ENCODE measurements around the gene FAM227B. TPM values are rescaled to one million over a fixed set of nuclear protein-coding genes. Genes with fewer than 3 reads are reported as not detected.
"Not testable (repeated sequence)": the region's sequence is repeated elsewhere in the genome, so short reads cannot be mapped to it uniquely, and the experiment has no call there.

Gene FAM227B
- total and polyA plus RNA-seq, 7 experiments from 2014 or later = 3.7 to 25.1 (median 14.8) TPM

DNA sequence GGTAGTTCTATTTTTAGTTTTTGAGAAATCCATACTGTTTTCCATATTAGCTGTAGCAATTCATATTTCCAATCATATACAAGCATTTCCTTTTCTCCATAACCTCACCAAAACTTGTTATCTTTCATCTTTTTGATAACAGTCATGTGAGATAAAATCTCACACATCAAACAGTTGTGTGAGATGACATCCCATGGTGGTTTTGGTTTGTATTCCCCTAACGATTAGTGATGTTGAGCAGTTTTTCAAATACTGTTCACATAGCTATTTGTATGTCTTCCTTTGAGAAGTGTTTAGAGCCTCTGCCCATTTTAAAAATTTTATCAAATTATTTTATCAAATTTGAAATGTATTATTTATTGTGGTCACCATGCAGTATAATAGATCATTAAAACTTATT is 50.4 kb downstream of the FAM227B start:
- peaks cover 0 to 5% (median 0%) of the 10 kb centered on the region in 3 experiments for H3K9me3 ChIP-seq (ENCODE audit: control insufficient read depth in 2 of 3, low read length in 3 of 3)
- H3K27ac ChIP-seq (ENCODE audit: low read depth, low read length) = no peak overlapping the region
- no peak for ATAC-seq
- Mint-ChIP-seq H3K36me3 (peaks cover 1 to 36% (median 22%) of the 10 kb centered on the region in 5 donors), H3K27ac (no peak overlapping the region), H3K4me1 (peaks cover 0 to 13% (median 2%) of the 10 kb centered on the region in 7 donors), H3K27me3 (no peaks in the 10 kb centered on the region), H3K4me3 (no peak overlapping the region), H3K9me3 (peaks cover 6 to 58% (median 40%) of the 10 kb centered on the region in 11 donors)
- CTCF ChIA-PET = no interaction called here
- DNase-seq = no peak
- H3K36me3 ChIP-seq (ENCODE audit: control insufficient read depth in 2 of 3, insufficient read depth in 3 of 3, low read length in 3 of 3) = peaks cover 0 to 3% (median 0%) of the 10 kb centered on the region in 3 experiments
- intact Hi-C loops (cut with micrococcal nuclease) = no loop called here
- POLR2A ChIA-PET = no interaction called here
- no peaks in the 10 kb centered on the region for H3K4me1 ChIP-seq (ENCODE audit: control insufficient read depth in 2 of 2, insufficient read depth in 2 of 2, low read length in 2 of 2)
- no peak overlapping the region for H3K4me3 ChIP-seq (ENCODE audit: low read length)
- no peaks in the 10 kb centered on the region for H3K27me3 ChIP-seq (ENCODE audit: control insufficient read depth in 2 of 2, insufficient read depth in 2 of 2, low read length in 2 of 2)

- no peak for ATAC-seq
- H3K4me3 ChIP-seq (ENCODE audit: low read length) = no peak overlapping the region
- no peak overlapping the region for H3K4me3 Mint-ChIP-seq
- H3K9me3 Mint-ChIP-seq = peaks cover 8 to 90% (median 51%) of the 10 kb centered on the region in 11 donors
- no peak overlapping the region for H3K27ac ChIP-seq (ENCODE audit: low read depth, low read length)
- H3K9me3 ChIP-seq (ENCODE audit: control insufficient read depth in 2 of 3, low read length in 3 of 3) = peaks cover 0 to 40% (median 0%) of the 10 kb centered on the region in 3 experiments
- no peaks in the 10 kb centered on the region for H3K36me3 ChIP-seq (ENCODE audit: control insufficient read depth in 2 of 3, insufficient read depth in 3 of 3, low read length in 3 of 3)
- DNase-seq = no peak
- no peaks in the 10 kb centered on the region for H3K27me3 Mint-ChIP-seq
- CTCF ChIA-PET = no interaction called here
- intact Hi-C loops (cut with micrococcal nuclease) = no loop called here
- peaks cover 2 to 73% (median 44%) of the 10 kb centered on the region in 5 donors for H3K36me3 Mint-ChIP-seq
- POLR2A ChIA-PET = no interaction called here
- H3K27ac Mint-ChIP-seq = no peak overlapping the region
- H3K4me1 Mint-ChIP-seq = no peaks in the 10 kb centered on the region
- no peaks in the 10 kb centered on the region for H3K4me1 ChIP-seq (ENCODE audit: control insufficient read depth in 2 of 2, insufficient read depth in 2 of 2, low read length in 2 of 2)
- H3K27me3 ChIP-seq (ENCODE audit: control insufficient read depth in 2 of 2, insufficient read depth in 2 of 2, low read length in 2 of 2) = no peaks in the 10 kb centered on the region
Observed at GRCh38 chr15:49560045-49560444, 60.6 kb downstream of the FAM227B start.

DNA sequence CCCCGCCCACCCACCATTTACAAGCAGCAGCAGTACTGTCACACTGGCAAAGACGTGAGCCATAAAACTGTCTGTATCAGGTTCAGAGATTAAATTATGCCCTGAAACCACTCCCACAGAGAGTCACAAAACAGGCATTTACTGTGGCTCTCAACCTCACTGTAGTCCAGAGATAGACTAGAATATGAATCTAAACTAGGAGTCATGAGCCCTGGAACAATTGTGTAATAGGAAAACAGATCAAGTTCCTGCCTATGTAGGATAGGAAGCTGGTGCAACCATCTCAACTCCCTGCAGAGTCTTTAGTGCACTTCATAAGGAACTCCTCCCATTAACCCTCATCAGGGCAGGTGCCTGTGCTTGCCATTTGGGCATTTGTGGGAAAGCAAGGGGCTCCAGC is 61.7 kb downstream of the FAM227B start:
- H3K9me3 ChIP-seq (ENCODE audit: control insufficient read depth in 2 of 3, low read length in 3 of 3) = peaks cover 0 to 47% (median 0%) of the 10 kb centered on the region in 3 experiments
- Mint-ChIP-seq H3K36me3 (peaks cover 0 to 73% (median 41%) of the 10 kb centered on the region in 5 donors), H3K27ac (no peak overlapping the region), H3K4me3 (no peak overlapping the region), H3K9me3 (peaks cover 8 to 92% (median 54%) of the 10 kb centered on the region in 11 donors), H3K27me3 (no peaks in the 10 kb centered on the region), H3K4me1 (no peaks in the 10 kb centered on the region)
- no peak for ATAC-seq
- H3K4me3 ChIP-seq (ENCODE audit: low read length) = no peak overlapping the region
- no peaks in the 10 kb centered on the region for H3K4me1 ChIP-seq (ENCODE audit: control insufficient read depth in 2 of 2, insufficient read depth in 2 of 2, low read length in 2 of 2)
- no peaks in the 10 kb centered on the region for H3K27me3 ChIP-seq (ENCODE audit: control insufficient read depth in 2 of 2, insufficient read depth in 2 of 2, low read length in 2 of 2)
- ChIA-PET CTCF (no interaction called here), POLR2A (no interaction called here)
- H3K36me3 ChIP-seq (ENCODE audit: control insufficient read depth in 2 of 3, insufficient read depth in 3 of 3, low read length in 3 of 3) = no peaks in the 10 kb centered on the region
- DNase-seq = no peak
- intact Hi-C loops (cut with micrococcal nuclease) = no loop called here
- H3K27ac ChIP-seq (ENCODE audit: low read depth, low read length) = no peak overlapping the region

DNA sequence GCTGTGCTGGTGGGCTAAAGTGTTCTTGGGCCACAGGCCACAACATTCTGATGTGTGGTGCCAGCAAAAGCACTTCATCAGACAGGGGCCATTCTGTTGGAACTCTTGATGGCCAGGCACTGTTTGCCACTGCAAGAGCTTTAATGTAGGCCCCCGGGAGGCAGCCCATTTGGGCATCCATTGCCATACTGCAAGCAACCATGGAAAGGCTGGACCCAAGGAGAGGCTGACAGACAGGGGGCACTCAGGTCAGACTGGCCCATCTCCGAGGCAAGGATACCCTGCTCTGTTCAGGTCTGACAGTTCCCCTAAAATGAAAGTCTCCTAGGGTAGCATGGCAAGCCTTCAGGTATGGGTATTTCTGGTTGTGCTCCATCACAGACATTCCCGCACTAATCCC is 64.2 kb downstream of the FAM227B start:
- no peak overlapping the region for H3K27ac ChIP-seq (ENCODE audit: low read depth, low read length)
- intact Hi-C loops (cut with micrococcal nuclease) = no loop called here
- no peaks in the 10 kb centered on the region for H3K4me1 Mint-ChIP-seq
- H3K4me1 ChIP-seq (ENCODE audit: control insufficient read depth in 2 of 2, insufficient read depth in 2 of 2, low read length in 2 of 2) = no peaks in the 10 kb centered on the region
- peaks cover 3 to 92% (median 56%) of the 10 kb centered on the region in 11 donors for H3K9me3 Mint-ChIP-seq
- no peak for ATAC-seq
- H3K27ac Mint-ChIP-seq = no peak overlapping the region
- H3K4me3 Mint-ChIP-seq = no peak overlapping the region
- ChIA-PET CTCF (no interaction called here), POLR2A (no interaction called here)
- no peak for DNase-seq
- H3K4me3 ChIP-seq (ENCODE audit: low read length) = no peak overlapping the region
- H3K36me3 Mint-ChIP-seq = peaks cover 0 to 54% (median 21%) of the 10 kb centered on the region in 5 donors
- H3K27me3 ChIP-seq (ENCODE audit: control insufficient read depth in 2 of 2, insufficient read depth in 2 of 2, low read length in 2 of 2) = no peaks in the 10 kb centered on the region
- H3K27me3 Mint-ChIP-seq = no peaks in the 10 kb centered on the region
- H3K9me3 ChIP-seq (ENCODE audit: control insufficient read depth in 2 of 3, low read length in 3 of 3) = peaks cover 0 to 51% (median 2%) of the 10 kb centered on the region in 3 experiments
- H3K36me3 ChIP-seq (ENCODE audit: control insufficient read depth in 2 of 3, insufficient read depth in 3 of 3, low read length in 3 of 3) = no peaks in the 10 kb centered on the region

GRCh38 chr15:49550342-49550741 is 70.3 kb downstream of the FAM227B start:
- H3K36me3 ChIP-seq (ENCODE audit: control insufficient read depth in 2 of 3, insufficient read depth in 3 of 3, low read length in 3 of 3); H3K27ac Mint-ChIP-seq; H3K4me3 ChIP-seq (ENCODE audit: low read length); H3K4me1 Mint-ChIP-seq; DNase-seq; H3K27me3 Mint-ChIP-seq; CTCF ChIA-PET; POLR2A ChIA-PET; intact Hi-C loops (cut with micrococcal nuclease); H3K4me3 Mint-ChIP-seq; H3K27ac ChIP-seq (ENCODE audit: low read depth, low read length); H3K27me3 ChIP-seq (ENCODE audit: control insufficient read depth in 2 of 2, insufficient read depth in 2 of 2, low read length in 2 of 2); ATAC-seq; H3K4me1 ChIP-seq (ENCODE audit: control insufficient read depth in 2 of 2, insufficient read depth in 2 of 2, low read length in 2 of 2): not testable (repeated sequence)
- H3K36me3 Mint-ChIP-seq = peaks cover 0 to 29% (median 8%) of the 10 kb centered on the region in 5 donors
- H3K9me3 ChIP-seq (ENCODE audit: control insufficient read depth in 2 of 3, low read length in 3 of 3) = peaks cover 0 to 22% (median 2%) of the 10 kb centered on the region in 3 experiments
- peaks cover 2 to 73% (median 45%) of the 10 kb centered on the region in 11 donors for H3K9me3 Mint-ChIP-seq

DNA sequence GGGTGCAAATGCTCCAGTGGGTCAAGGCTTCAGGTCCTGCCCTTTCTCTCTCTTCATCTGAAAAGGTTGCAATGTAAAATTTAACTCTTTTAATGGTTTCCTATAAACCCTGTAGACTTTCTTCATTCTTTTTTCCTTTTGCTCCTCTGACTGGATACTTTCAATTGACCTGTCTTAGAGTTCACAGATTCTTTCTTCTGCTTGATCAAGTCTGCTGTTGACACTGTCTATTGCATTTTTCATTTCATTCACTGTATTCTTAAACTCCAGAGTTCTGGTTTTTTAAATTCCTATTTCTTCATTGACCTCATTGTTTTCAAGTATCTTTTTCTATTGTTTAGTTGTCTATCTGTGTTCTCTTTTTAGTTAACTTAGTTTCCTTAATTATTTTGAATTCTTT is 82.1 kb downstream of the FAM227B start:
- no peak overlapping the region for H3K4me3 ChIP-seq (ENCODE audit: low read length)
- intact Hi-C loops (cut with micrococcal nuclease) = no loop called here
- H3K4me3 Mint-ChIP-seq = no peak overlapping the region
- no peaks in the 10 kb centered on the region for H3K4me1 Mint-ChIP-seq
- ATAC-seq (no peak), DNase-seq (no peak)
- no peaks in the 10 kb centered on the region for H3K27me3 ChIP-seq (ENCODE audit: control insufficient read depth in 2 of 2, insufficient read depth in 2 of 2, low read length in 2 of 2)
- POLR2A ChIA-PET = no interaction called here
- peaks cover 0 to 14% (median 0%) of the 10 kb centered on the region in 3 experiments for H3K9me3 ChIP-seq (ENCODE audit: control insufficient read depth in 2 of 3, low read length in 3 of 3)
- peaks cover 0 to 17% (median 15%) of the 10 kb centered on the region in 5 donors for H3K36me3 Mint-ChIP-seq
- peaks cover 0 to 9% (median 0%) of the 10 kb centered on the region in 5 donors for H3K27me3 Mint-ChIP-seq
- H3K9me3 Mint-ChIP-seq = peaks cover 10 to 69% (median 29%) of the 10 kb centered on the region in 11 donors
- no peak overlapping the region for H3K27ac ChIP-seq (ENCODE audit: low read depth, low read length)
- H3K36me3 ChIP-seq (ENCODE audit: control insufficient read depth in 2 of 3, insufficient read depth in 3 of 3, low read length in 3 of 3) = no peaks in the 10 kb centered on the region
- H3K27ac Mint-ChIP-seq = no peak overlapping the region
- no peaks in the 10 kb centered on the region for H3K4me1 ChIP-seq (ENCODE audit: control insufficient read depth in 2 of 2, insufficient read depth in 2 of 2, low read length in 2 of 2)
- CTCF ChIA-PET = no interaction called here

DNA sequence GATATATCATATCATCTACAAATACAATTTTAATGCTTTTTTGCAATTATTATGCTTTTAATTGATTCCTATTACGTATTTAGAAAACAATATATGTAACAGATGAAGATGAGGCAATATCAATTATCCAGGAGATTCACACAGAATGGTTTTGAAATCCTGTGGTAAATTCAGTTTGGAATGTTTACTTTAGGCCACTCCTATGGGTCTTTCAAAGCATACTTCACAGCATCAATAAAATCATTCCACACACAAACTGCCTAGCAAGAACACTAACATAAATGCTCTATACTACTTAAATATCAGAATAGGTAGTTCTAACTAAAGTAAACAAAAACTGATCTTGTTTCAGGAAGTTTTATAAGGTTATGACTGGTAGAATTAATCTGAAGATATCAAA is 90.5 kb downstream of the FAM227B start:
- no peaks in the 10 kb centered on the region for H3K9me3 ChIP-seq (ENCODE audit: control insufficient read depth in 2 of 3, low read length in 3 of 3)
- Mint-ChIP-seq H3K27me3 (peaks cover 0 to 17% (median 13%) of the 10 kb centered on the region in 5 donors), H3K27ac (no peak overlapping the region), H3K4me1 (no peaks in the 10 kb centered on the region), H3K36me3 (peaks cover 0 to 11% (median 6%) of the 10 kb centered on the region in 5 donors), H3K9me3 (peaks cover 6 to 45% (median 18%) of the 10 kb centered on the region in 11 donors), H3K4me3 (no peak overlapping the region)
- POLR2A ChIA-PET = no interaction called here
- no peaks in the 10 kb centered on the region for H3K4me1 ChIP-seq (ENCODE audit: control insufficient read depth in 2 of 2, insufficient read depth in 2 of 2, low read length in 2 of 2)
- no peaks in the 10 kb centered on the region for H3K27me3 ChIP-seq (ENCODE audit: control insufficient read depth in 2 of 2, insufficient read depth in 2 of 2, low read length in 2 of 2)
- CTCF ChIA-PET = no interaction called here
- no peak for ATAC-seq
- intact Hi-C loops (cut with micrococcal nuclease) = no loop called here
- no peak overlapping the region for H3K4me3 ChIP-seq (ENCODE audit: low read length)
- H3K36me3 ChIP-seq (ENCODE audit: control insufficient read depth in 2 of 3, insufficient read depth in 3 of 3, low read length in 3 of 3) = no peaks in the 10 kb centered on the region
- no peak for DNase-seq
- no peak overlapping the region for H3K27ac ChIP-seq (ENCODE audit: low read depth, low read length)
